GM19468 (cell line): ENCODE results near the gene APPBP2.
"Not testable (repeated sequence)": the region's sequence is repeated elsewhere in the genome, so short reads cannot be mapped to it uniquely, and the experiment has no call there.

Experiments used
- ATAC-seq: cut with Tn5 transposase; IDR thresholded peaks from one replicate; pipeline ENCODE4 v1.9.1; 2021; ENCODE audit warnings: mild to moderate bottlenecking, moderate library complexity, moderate number of reproducible peaks; ENCODE audit not compliant: unreplicated experiment; ENCODE audit errors: extremely low read depth

Gene APPBP2

DNA sequence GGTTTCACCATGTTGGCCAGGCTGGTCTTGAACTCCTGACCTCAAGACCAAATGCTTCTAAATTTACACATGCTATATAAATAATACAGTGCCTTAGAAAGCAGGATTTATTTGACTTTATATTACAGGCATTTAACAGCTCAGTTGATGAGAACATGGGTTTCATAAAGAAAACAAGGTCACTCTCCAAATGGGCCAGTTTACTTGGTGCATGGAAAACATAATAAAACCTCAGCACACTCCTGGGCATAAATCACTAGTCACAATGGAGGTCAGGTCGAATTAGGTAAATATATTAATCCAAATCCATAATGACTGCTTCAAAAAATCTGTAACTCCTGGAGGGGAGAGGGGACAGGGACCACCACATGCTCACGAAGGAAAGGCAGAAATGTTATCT is 24.5 kb downstream of the APPBP2 start:
- ATAC-seq: no peak

DNA sequence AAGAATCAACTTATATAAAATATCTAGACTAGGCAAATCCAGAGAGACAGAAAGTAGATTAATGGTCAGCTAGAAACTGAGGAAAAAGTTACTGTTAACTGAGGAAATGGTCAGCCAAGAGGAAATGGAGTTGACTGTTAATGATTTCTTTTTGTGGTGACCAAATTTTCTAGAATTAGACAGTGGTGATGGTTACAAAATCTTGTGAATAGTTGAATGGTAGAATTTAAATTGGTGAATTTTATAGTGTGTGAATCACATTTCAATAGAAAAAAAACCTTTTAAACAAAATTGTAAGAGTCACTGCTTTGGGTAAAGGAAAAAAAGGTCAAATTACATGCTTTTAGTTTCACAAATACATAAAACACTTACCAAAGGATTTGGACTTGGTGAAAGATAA is 30.0 kb downstream of the APPBP2 start:
- ATAC-seq: no peak

DNA sequence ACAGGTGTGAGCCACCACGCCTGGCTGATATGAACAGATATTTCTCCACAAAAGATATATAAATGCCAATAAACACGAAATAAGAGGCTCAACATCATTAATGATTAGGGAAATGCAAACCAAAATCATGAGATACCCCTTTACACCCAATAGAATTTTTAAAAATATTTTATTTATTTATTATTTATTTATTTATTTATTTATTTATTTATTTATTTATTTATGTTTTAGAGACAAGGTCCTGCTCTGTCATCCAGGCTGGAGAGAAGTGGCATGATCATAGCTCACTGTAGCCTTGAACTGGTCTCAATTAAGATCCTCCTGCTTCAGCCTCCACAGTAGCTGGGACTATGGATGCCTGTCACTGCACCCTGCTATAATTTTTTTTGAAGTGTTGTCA is 30.8 kb downstream of the APPBP2 start:
- ATAC-seq: no peak

DNA sequence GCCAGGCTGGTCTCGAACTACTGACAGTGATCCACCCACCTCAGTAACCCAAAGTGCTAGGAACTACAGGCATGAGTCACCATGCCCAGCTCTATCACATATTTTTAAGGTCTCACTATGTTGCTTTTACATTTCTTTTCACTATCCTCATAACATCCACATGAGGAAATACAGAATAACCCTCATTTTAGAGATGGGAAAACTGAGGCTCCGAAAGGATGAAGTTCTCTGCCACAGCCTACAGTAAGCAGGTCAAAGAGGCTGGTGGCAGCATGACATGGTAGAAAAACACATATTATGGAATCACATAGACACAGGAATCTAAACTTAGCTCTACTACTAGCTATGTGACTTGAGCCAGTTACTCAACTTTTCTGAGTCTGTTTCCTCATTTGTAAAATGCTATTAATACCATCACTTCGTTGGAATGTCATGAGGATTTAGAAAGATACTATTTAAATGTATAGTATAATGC is 32.2 kb downstream of the APPBP2 start:
- ATAC-seq: no peak

DNA sequence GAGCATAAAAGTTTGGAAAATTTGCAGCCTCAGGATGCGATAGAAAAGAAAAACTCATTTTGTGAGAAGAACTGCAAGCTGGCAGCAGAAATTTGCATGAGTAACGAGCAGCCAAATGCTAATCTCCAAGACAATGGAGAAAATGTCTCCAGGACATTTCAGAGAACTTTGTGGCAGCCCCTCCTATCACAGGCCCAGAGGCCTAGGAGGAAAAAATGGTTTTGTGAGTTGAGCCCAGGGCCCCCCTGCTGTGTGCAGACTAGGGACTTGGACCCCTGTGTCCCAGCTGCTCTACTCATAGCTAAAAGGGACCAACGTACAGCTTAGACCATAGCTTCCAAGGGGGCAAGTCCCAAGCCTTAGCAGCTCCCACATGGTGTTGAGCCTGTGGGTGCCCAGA is 34.3 kb downstream of the APPBP2 start:
- no peak for ATAC-seq

DNA sequence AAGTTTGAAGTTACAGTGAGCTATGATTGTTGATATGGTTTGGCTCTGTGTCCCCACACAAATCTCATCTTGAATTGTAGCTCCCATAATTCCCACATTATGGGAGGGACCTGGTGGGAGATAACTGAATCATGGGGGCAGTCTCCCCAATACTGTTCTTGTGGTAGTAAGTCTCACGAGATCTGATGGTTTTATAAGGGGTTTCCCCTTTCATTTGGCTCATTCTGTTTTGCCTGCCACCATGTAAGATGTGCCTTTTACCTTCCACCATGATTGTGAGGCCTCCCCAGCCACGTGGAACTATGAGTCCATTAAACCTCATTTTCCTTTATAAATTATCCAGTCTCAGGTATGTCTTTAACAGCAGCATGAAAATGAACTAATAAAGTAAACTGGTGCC is 35.4 kb downstream of the APPBP2 start:
- ATAC-seq: not testable (repeated sequence)

DNA sequence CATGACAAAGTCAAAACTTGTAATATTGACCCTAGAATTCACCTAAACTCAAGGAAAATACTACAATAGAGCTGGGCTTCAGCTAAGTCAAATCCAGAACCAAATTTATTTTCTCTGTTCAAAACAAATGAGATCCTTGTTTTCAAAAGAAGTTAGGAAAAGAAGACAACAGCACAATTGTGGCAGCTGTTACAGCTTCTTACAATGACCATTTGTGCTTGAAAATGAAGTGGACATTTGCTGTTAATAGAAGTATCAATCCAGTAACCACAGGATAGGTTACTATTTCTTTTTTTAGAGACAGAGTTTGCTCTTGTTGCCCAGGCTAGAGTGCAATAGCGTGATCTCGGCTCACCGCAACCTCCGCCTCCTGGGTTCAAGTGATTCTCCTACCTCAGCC is 44.4 kb downstream of the APPBP2 start:
- no peak for ATAC-seq

DNA sequence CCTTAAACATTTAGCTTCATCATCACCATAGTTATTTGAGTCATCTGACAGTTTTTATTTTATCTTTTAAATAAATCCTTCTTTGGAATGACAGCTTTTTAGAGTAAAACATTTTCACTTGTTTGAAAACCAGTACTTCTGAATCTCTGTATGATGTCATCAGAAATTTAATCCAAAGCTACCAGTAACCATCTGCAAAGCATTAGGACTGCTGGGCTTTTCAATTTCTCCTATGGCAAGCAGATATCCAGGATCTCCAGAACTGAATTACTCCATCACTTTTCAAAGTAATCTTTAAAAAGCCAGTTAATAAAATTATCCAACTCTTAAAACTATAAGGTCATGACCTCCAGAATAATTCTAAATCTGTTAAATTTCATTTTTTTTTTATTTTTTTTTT is 52.3 kb downstream of the APPBP2 start:
- no peak for ATAC-seq

DNA sequence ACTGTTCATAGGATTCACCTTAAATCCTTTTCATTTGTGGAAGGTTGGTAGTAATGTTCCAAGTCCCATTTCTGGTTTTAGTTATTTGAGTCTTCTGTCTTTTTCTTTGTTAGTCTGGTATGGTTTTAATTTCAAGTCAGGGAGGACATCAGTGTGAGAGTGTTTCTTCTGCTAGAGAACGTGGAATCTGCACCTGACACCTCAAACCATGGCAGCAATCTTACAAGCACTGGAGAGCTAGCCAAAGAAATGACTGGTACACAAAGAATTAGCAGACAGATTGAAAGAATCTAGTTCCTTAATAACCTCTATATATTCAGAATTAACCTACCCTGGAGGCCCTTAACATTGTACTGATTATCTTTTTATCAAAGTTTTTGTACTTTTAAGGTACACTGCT is 53.6 kb downstream of the APPBP2 start:
- no peak for ATAC-seq

DNA sequence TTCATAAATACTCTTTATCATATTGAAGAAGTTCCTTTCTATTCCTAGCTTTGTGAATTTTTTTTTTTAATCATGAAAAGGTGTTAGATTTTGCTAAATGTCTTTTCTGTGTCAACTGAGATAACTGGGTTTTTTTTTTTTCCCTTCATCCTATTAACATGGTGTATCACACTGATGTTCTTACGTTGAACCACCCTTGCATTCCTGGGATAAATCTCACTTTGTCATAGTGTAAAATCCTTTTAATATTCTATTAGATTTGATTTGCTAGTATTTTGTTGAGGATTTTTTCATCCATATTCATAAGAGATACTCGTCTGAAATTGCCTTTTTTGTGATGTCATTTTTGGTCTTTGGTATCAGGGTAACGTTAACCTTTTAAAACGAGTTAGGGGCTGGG is 54.6 kb downstream of the APPBP2 start:
- no peak for ATAC-seq

DNA sequence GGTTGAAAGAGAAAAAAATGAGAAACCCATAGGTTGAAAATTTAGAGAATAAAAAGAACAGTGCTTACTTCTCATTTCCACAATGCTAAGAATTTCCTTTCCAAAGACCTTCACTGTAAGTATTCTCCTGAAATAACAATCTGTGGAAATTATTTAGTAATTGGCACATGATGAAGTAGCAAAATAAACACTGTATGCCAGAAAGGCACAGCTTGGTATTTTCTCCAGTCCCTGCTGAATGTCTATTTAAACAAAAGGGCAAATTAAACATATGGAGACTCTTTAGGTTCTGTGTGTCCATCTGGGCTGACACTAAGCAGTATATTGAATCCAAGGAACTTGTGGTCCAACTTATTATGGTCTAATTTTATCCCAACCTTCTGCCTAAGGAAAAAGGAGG is 57.7 kb downstream of the APPBP2 start:
- no peak for ATAC-seq

DNA sequence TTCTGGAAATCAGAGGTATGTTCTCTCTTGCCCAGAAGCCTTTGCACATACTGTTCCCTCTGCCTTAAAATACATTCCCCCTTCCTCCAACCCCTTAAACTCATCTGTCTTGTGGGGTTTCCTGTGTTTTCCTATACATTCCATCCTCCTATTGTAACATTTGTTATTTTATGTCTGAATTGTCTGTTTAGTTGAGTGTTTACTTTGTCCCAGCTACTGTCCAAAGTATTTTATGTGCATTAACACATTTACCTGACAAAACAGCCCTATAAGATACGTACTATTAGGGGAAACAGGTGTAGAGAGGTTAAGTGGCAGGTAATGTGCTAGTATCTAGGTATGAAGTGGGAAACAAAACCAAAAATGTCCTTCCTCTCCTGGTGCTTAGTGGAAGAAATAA is 61.7 kb downstream of the APPBP2 start:
- no peak for ATAC-seq

DNA sequence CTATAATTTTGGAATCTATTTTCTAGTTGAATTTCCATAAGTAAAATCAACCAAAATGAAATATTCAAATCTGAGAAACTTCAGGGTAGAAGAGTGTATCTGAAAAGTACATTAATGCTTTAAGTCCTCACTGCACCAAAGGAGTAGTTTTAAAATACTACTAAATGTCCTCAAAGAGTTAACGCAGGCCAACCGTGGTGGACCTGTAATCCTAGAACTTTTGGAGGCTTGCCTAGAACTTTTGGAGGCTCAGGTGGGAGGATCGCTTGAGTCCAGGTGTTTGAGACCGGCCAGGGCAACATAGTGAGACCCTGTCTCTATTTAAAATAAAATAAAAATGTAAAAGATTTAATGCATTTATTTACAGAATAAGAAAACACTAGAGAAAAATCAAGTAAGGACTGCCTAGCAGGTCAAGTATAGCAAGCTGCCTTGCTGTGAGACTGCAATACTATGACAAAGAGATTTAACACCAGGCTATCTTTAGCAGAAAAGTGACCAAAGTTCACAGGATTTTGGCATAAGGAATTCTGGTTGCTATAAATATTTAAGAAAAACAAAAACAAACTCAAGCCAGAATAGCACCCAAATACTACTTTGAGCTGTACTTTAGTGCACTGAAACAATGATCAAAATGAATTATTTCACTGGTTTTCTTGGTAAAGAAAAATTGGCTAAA is 62.7 kb downstream of the APPBP2 start:
- no peak for ATAC-seq

DNA sequence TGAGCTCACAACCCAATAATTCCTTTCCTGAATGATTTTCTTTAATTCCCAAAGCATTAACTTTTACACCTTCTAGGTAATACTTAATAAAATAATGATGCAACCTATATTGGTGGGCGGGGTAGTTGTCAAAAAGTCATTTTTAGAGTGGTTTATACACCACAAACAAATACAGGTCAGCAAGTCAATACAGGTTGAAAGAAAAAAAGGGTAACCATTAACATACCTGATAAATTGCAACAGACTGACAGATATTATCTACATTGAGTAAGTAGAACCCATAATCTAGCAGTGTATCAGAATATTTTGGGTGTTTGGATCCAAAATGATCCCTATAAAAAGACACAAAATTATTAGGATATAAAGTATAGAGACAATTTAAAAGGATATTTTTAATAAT is 64.5 kb downstream of the APPBP2 start:
- ATAC-seq: no peak

DNA sequence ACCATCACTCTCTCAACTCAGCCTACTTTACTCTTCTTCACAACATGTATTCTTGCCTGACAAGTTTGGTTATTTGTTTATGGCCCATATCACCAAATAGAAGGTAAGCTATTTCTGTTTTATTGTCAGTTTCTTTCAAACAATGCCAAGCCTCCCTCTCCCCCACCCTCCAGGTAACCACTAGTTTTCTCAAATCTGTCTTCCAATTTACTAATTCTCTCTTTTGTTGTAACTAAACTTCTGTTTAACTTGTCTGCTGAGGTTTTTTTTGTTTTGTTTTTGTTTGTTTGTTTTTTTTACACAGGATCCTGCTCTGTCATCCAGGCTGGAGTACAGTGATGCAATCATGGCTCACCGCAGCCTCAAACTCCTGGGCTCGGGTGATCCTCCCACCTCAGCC is 68.9 kb downstream of the APPBP2 start:
- ATAC-seq: no peak

DNA sequence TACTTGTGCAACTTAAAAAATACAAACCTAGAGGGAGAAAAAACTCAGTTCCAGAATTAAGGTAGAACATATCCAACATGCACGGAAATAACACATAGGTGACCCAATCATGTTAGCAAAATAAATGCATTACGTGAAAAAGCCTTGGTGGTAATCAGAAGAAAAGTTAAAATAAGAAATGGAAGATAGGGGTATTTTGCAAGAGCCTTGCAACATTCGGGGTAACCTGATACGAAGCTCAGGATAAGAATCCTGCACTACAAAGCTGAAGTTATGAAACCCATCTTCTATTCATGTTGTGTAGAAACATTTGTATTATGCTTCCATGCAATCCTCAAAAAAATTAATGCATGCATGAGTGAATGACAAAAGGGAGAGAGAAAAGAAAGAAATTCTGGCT is 70.7 kb downstream of the APPBP2 start:
- ATAC-seq: no peak

DNA sequence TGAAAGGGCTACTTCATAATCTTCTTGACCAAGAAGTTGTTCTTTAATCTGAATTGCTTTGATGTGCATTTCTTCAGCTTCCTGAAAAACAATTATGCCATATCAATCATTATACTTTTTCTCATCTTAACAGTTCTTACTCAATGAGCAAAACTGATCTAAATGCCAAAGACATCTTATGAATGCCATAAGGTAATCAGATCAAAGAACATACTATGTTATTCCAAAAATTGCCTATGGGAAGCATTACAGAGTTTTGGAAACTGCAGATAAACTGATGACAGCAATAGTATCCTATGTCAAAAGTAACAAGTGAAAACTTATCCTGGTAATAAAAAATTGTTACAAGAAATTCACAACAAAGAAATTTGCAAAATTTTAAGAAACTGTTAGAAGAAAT is 74.1 kb downstream of the APPBP2 start:
- ATAC-seq: no peak

DNA sequence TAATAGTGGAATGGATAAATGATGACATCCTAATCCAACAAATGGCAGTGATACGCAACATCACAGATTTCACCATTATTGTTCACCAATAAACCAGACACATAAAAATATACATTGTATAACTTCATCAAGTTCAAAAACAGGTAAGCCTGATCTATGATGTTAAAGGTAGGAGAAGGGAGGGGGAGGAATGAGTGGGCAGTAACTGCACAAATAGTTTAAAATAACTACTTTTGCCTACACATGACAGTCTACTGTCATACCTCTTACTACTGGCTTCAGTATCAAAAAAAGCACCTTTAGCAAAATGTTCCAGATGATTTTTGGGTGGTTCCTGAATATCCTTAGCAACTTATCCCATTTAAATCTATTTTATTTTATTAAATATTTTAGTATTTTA is 75.0 kb downstream of the APPBP2 start:
- ATAC-seq: no peak

DNA sequence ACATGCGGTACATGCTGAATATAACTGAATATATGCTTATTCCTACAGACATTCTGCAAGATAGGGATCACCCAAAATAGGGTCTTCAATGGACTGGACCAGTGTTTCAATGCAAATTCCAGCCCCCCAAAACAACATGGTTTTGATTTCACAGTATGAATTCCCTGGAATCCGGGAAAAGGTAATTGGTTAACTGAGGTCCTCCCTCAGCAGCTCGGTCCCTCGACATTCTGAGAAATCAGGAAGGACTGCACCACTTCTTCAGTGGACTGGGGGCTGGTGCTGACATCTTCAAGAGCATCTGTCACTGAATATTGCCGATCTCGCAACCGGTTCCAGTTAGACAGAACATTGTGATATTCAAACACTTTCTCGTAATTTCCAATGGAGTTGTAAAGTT is 78.7 kb downstream of the APPBP2 start:
- no peak for ATAC-seq

DNA sequence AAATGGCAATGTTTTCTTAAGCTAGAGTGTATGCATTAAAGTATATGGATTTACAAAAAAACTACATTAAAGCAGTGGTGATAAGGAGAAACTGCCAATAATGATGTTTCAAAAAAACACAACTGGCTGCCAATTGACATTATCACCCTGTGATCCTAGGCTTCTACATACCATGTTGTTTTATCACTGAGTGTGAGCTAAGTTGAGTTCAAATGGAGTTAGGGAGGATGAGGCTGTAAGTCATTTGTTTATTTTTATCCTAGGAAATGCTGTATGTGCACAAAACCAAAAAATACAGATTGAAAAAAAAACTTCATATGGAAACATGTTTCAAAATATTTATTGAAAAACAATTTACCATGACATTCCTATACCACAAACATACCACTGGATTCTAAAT is 80.9 kb downstream of the APPBP2 start:
- ATAC-seq: no peak

DNA sequence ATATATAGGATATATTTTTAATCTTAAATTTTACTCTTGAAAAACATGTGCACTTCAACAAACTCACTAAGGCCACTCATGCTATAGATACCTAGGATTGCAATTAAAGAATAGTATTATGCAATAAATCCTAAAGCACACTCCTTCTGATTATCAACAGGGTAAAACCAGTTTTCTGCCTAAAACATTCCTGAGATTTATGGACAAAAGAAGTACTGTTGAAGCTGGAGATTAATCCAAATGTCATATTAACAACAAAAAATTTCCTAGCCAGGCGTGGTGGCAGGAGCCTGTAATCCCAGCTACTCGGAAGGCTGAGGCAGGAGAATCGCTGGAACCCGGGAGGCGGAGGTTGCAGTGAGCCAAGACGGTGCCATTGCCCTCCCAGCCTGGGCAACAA is 82.3 kb downstream of the APPBP2 start:
- ATAC-seq: no peak

DNA sequence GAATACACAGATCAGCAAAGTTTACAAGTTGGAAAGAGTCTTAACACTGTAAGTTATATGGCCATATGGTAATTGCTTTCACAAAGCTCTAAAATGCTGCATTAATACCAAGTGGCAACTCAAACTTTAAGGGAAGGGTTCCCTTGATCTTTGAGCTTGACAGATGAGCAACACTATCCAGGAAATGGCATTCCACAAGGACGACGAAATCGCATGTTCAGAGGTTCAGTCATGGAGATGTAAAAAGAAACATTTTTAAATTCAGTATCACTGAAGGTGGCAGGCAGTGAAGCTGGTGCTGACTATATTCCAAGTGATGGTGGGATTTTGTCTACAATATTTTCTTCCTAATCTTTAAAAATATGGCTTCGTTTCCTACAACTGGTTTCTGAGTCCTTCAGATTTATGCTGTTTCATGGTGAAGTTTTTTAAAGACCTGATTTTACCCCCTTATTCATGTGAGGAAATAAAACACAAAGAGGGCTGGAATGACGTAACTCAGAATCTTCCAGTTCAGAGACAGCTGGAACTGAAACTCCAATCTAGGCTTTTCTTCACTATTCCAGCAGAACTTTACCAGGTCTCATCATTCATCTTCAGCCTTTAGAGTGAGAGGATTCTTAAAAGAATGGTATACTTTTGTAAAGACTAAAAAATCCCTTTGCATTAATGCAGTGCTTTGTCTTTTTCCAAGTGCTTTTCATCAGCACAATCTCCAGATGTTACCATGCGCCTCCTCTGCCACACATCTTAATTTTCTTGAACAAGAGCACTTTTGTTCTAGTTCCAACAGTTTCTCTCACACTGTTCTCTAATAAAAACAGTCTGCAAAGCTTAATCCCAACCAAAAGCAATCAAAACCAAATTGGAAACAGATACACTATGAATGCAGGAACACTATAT is 83.5 kb downstream of the APPBP2 start:
- no peak for ATAC-seq
